GM10248 (cell line): Measurements from ENCODE around the gene KLHL29.

Experiments used
- CTCF ChIA-PET: fragments of 300-600 bp; sonication (Branson Sonifier 250); formaldehyde crosslinking; extraction: SDS; loops from one replicate; lab custom pipeline; 2021; ENCODE audit warnings: antibody characterized with exemption; lab: Yijun Ruan, JAX
- POLR2A ChIA-PET: fragments of 350-650 bp; sonication (Branson Sonifier 250); formaldehyde crosslinking; extraction: SDS; loops from one replicate; lab custom pipeline; 2020; ENCODE audit warnings: antibody characterized with exemption; lab: Yijun Ruan, JAX
- DNase-seq: peaks from one replicate; pipeline ENCODE4 v3.0.0; 2012; ENCODE audit errors: extremely low spot score
- CTCF ChIP-seq: IDR thresholded peaks from 2 replicates; pipeline ENCODE4 v1.5.1; 2012; ENCODE audit warnings: mild to moderate bottlenecking, low read depth; ENCODE audit errors: extremely low read depth, missing control alignments, control extremely low read depth

KLHL29 gene

GRCh38 chr2:23526835-23527790 lies 142.1 kb downstream of the KLHL29 start:
- no peak for DNase-seq
- TF ChIP-seq CTCF: no peak
- POLR2A ChIA-PET: no interaction called here
- CTCF ChIA-PET: interaction anchor here (1.4 kb wide), 1 partner anchor 11 kb away, joined by 4 read pairs; no protein-coding TSS in a partner anchor

DNA sequence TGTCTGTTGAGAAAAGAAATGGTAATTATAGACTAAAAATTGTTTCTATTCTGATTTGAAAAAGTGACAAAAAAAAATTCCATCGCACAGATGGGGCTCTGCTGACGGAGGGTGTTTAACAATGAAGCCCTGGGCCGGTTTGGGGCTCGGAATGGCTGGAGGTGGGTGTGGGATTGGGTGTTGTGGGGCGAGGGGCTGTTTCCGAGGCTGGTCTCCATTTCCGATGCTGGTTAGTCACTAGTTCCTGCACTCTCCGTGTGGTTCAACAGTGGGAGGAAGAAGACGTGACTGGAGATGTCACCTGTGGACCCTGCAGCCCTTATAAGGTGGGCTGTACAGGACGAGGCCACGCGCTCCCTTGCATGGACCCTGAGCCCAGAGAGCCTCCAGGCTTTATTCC lies 143.2 kb downstream of the KLHL29 start:
- ChIA-PET CTCF (no interaction called here), POLR2A (no interaction called here)
- no peak for DNase-seq
- TF ChIP-seq CTCF: no peak

- no peak for TF ChIP-seq CTCF
- CTCF ChIA-PET: no interaction called here
- no peak for DNase-seq
- POLR2A ChIA-PET: no interaction called here
Observed at GRCh38 chr2:23528690-23529089, 143.7 kb downstream of the KLHL29 start.

- TF ChIP-seq CTCF: no peak
- CTCF ChIA-PET: interaction anchor here (1.3 kb wide), 1 partner anchor 16 kb away, joined by 5 read pairs; no protein-coding TSS in a partner anchor
- DNase-seq: no peak
- POLR2A ChIA-PET: no interaction called here
Observed at GRCh38 chr2:23529659-23530058, 144.7 kb downstream of the KLHL29 start.

- ChIA-PET POLR2A (no interaction called here), CTCF (interaction anchor here (1.1 to 1.3 kb wide), 2 partner anchors 12 to 15 kb away, joined by 3 to 5 read pairs; no protein-coding TSS in a partner anchor)
- DNase-seq: no peak
- no peak for TF ChIP-seq CTCF
Observed at GRCh38 chr2:23530206-23530908, 145.4 kb downstream of the KLHL29 start.

- CTCF ChIA-PET: interaction anchor here (1.1 to 1.3 kb wide), 2 partner anchors 11 to 15 kb away, joined by 3 to 5 read pairs; no protein-coding TSS in a partner anchor
- no peak for TF ChIP-seq CTCF
- DNase-seq: no peak
- POLR2A ChIA-PET: no interaction called here
Observed at GRCh38 chr2:23530909-23531276, 145.9 kb downstream of the KLHL29 start.
